Measurements from ENCODE around the gene ANKRD16.

GRCh38 chr10:5833814-5834213 lies 55.9 kb downstream of the ANKRD16 start:
- TF ChIP-seq, protein P1, sequence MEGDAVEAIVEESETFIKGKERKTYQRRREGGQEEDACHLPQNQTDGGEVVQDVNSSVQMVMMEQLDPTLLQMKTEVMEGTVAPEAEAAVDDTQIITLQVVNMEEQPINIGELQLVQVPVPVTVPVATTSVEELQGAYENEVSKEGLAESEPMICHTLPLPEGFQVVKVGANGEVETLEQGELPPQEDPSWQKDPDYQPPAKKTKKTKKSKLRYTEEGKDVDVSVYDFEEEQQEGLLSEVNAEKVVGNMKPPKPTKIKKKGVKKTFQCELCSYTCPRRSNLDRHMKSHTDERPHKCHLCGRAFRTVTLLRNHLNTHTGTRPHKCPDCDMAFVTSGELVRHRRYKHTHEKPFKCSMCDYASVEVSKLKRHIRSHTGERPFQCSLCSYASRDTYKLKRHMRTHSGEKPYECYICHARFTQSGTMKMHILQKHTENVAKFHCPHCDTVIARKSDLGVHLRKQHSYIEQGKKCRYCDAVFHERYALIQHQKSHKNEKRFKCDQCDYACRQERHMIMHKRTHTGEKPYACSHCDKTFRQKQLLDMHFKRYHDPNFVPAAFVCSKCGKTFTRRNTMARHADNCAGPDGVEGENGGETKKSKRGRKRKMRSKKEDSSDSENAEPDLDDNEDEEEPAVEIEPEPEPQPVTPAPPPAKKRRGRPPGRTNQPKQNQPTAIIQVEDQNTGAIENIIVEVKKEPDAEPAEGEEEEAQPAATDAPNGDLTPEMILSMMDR (IDR thresholded peaks at IDR 0.05) = no peak
- TF ChIP-seq POLR2AphosphoS5 (IDR thresholded peaks at IDR 0.05) = no peak
- TF ChIP-seq POLR2A (IDR thresholded peaks at IDR 0.05) = no peak

Data from stomach (tissue), 4 donors.